H1 (cell line): ENCODE measurements around the gene BZW1. TPM values are rescaled to one million over a fixed set of nuclear protein-coding genes. Genes with fewer than 3 reads are reported as not detected.
A peak's percentile ranks its signal among the peaks of the same experiment; 100 is the strongest.

ENCODE experiments used
- ASH2L ChIP-seq: fragments of 200-600, 300-600 bp; sonication (generic); IDR thresholded peaks from one replicate; pipeline ENCODE4 v1.7.1; 2017; ENCODE audit warnings: low read length
- ATF2 ChIP-seq: IDR thresholded peaks from 2 replicates; pipeline ENCODE4 v1.6.1; 2012; ENCODE audit warnings: low read length, inconsistent platforms
- BRCA1 ChIP-seq: IDR thresholded peaks from 2 replicates; pipeline ENCODE4 v1.6.1; 2012; ENCODE audit warnings: low read depth, low read length, improper control_type of control experiment
- CHD1 ChIP-seq: IDR thresholded peaks from 2 replicates; pipeline ENCODE4 v1.6.1; 2012; ENCODE audit warnings: low read depth, low read length, improper control_type of control experiment
- CHD2 ChIP-seq: IDR thresholded peaks from 2 replicates; pipeline ENCODE4 v1.6.1; 2012; ENCODE audit warnings: low read length, improper control_type of control experiment
- CREB1 ChIP-seq: IDR thresholded peaks from 2 replicates; pipeline ENCODE4 v1.6.1; 2012; ENCODE audit warnings: inconsistent platforms
- EP300 ChIP-seq, 2 experiments: IDR thresholded peaks; 1 replicate in 1 of 2; 2 replicates in 1 of 2; pipeline ENCODE4 v1.6.1; 2011 to 2012; ENCODE audit warnings: low read depth in 2 of 2, low read length in 2 of 2, mild to moderate bottlenecking in 2 of 2, borderline replicate concordance in 1 of 2, inconsistent platforms in 1 of 2, moderate library complexity in 1 of 2
- EZH2 ChIP-seq: fragments of 200-600 bp; sonication (generic); IDR thresholded peaks from 2 replicates; pipeline ENCODE4 v1.7.1; 2012; ENCODE audit warnings: low read depth, mild to moderate bottlenecking, moderate library complexity, low read length, inconsistent platforms; ENCODE audit not compliant: severe bottlenecking
- HDAC6 ChIP-seq: IDR thresholded peaks from one replicate; pipeline ENCODE4 v1.7.1; 2012; ENCODE audit warnings: low read depth, mild to moderate bottlenecking, inconsistent platforms, low read length, moderate library complexity
- JUN ChIP-seq: IDR thresholded peaks from 2 replicates; pipeline ENCODE4 v1.6.1; 2011; ENCODE audit warnings: low read depth, mild to moderate bottlenecking, improper control_type of control experiment, low read length
- KDM1A ChIP-seq: fragments of 200-600, 300-600 bp; sonication (generic); IDR thresholded peaks from 2 replicates; pipeline ENCODE4 v1.7.1; 2016; ENCODE audit warnings: mild to moderate bottlenecking, low read length, borderline replicate concordance
- PHF8 ChIP-seq: fragments of 200-600 bp; sonication (generic); conservative IDR thresholded peaks from 2 replicates; pipeline ENCODE4 v1.7.1; 2012; ENCODE audit warnings: low read depth, mild to moderate bottlenecking, inconsistent platforms, low read length, moderate library complexity
- RFX5 ChIP-seq: IDR thresholded peaks from 2 replicates; pipeline ENCODE4 v1.6.1; 2011; ENCODE audit warnings: low read depth, low read length, improper control_type of control experiment, borderline replicate concordance
- SIN3A ChIP-seq, 2 experiments: IDR thresholded peaks in 1 of 2; conservative IDR thresholded peaks in 1 of 2; 2 replicates each; pipeline ENCODE4 v1.6.1; 2011 to 2012; ENCODE audit warnings: low read length in 2 of 2, improper control_type of control experiment in 1 of 2, low read depth in 1 of 2, mild to moderate bottlenecking in 1 of 2
- SIRT6 ChIP-seq: IDR thresholded peaks from one replicate; pipeline ENCODE4 v1.7.1; 2012; ENCODE audit warnings: low read length, inconsistent platforms
- SP2 ChIP-seq: IDR thresholded peaks from 2 replicates; pipeline ENCODE4 v1.6.1; 2012; ENCODE audit warnings: mild to moderate bottlenecking, low read length, inconsistent platforms
- SP4 ChIP-seq: IDR thresholded peaks from 2 replicates; pipeline ENCODE4 v1.6.1; 2012; ENCODE audit warnings: low read length, inconsistent platforms
- TBP ChIP-seq: IDR thresholded peaks from 2 replicates; pipeline ENCODE4 v1.6.1; 2011; ENCODE audit warnings: low read depth, low read length, improper control_type of control experiment
- USF2 ChIP-seq: IDR thresholded peaks from 2 replicates; pipeline ENCODE4 v1.6.1; 2011; ENCODE audit warnings: low read length, improper control_type of control experiment
- ZNF274 ChIP-seq: IDR thresholded peaks from 2 replicates; pipeline ENCODE4 v1.7.0; 2012; ENCODE audit warnings: low read length, borderline replicate concordance; ENCODE audit errors: extremely low read depth
- polyA plus RNA-seq, 7 experiments: library from polyadenylated mRNA; depleted of rRNA in 3 of 7; stranded (reverse) in 5 of 7; unstranded in 2 of 7; fragments of >200 nt in 5 of 7; fragments of 200-250 nt in 2 of 7; gene quantifications; 1 replicate in 5 of 7; 2 replicates in 1 of 7; 4 replicates in 1 of 7; pipeline versions ENCODE4 v1.2.1 to v1.2.3, GENCODE V29; 2011 to 2013; ENCODE audit warnings: missing spikeins in 2 of 7, mixed read lengths in 2 of 7
- total RNA-seq: library from RNA; stranded (reverse); fragmentation: NEBNext Ultra II Directional; extraction: Animal tissue kit (Norgen Biotek cat#: 25700); gene quantifications from 2 replicates; pipeline ENCODE4 v1.2.1, GENCODE V29; 2021

Gene BZW1
- total and polyA plus RNA-seq, 2 of the 8 experiments (the other 6 are each of a cell fraction or from before 2014, with no cell fraction given), result 152 to 335 TPM

- TF ChIP-seq SIRT6, result no peak
- no peak for TF ChIP-seq EZH2
- TF ChIP-seq ZNF274, result no peak
- TF ChIP-seq USF2, result no peak
- no peak for TF ChIP-seq ATF2
- TF ChIP-seq RFX5, result no peak
- TF ChIP-seq SP2, result no peak
- TF ChIP-seq CHD2, result peak; percentile 39; the same call in 1 of the 2 replicates
- no peak; the same call in 1 of the 2 replicates for TF ChIP-seq PHF8
- TF ChIP-seq SP4, result no peak
- no peak for TF ChIP-seq JUN
- no peak; the same call in 1 of the 2 replicates for TF ChIP-seq TBP
- no peak for TF ChIP-seq EP300 (IDR thresholded peaks at IDR 0.05; ENCODE audit: borderline replicate concordance in 1 of 2, low read depth in 2 of 2, low read length in 2 of 2)
- no peak for TF ChIP-seq HDAC6
- TF ChIP-seq BRCA1, result no peak
- TF ChIP-seq CREB1, result no peak
- no peak for TF ChIP-seq KDM1A
- 0 out of 4 replicates have a peak, but pooled peaks have one; percentile 3 to 56 for TF ChIP-seq SIN3A (conservative IDR thresholded peaks at IDR 0.05 in 1 of 2, IDR thresholded peaks at IDR 0.05 in 1 of 2; ENCODE audit: low read depth in 1 of 2, low read length in 2 of 2)
- TF ChIP-seq CHD1, result no peak
- peak; percentile 13 for TF ChIP-seq ASH2L
These were observed 662 bp downstream of the BZW1 start (continued) for GRCh38 chr2:200812122-200813022.
